ENCODE results near the gene CENPM.

DNA sequence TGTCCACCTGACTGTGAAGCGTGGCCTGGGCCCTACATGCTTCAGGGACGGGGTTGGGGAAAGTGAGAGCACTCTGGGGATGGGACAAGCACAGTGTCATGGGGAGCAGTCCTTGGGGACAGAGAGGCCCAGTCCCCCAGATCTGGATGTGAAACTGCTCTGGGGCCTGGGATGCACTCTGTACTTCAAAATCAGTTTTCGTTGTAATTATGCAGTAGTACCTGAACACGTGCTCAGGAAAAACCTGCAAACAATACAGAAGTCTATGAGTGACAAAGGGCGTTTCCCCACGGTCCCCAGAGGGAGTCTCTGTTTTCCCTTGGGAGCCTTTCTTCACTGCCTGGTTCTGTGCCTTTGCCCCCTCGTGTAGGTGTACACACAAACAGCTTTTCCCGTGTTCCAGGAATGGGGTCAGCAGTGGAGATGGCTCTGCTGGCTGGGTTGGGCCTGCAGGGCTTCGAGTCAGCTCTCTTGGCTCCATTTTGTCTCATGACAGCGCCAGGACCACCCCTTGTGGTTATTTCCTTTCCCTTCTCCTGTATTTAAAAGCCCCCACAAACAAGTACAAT lies 15.2 kb downstream of the CENPM start:
- TF ChIP-seq TAF1 (IDR thresholded peaks at IDR 0.05; ENCODE audit: borderline replicate concordance, low read depth, low read length), result no peak
- TF ChIP-seq YY1 (IDR thresholded peaks at IDR 0.05; ENCODE audit: low read depth, low read length), result no peak
- TF ChIP-seq, protein P1, sequence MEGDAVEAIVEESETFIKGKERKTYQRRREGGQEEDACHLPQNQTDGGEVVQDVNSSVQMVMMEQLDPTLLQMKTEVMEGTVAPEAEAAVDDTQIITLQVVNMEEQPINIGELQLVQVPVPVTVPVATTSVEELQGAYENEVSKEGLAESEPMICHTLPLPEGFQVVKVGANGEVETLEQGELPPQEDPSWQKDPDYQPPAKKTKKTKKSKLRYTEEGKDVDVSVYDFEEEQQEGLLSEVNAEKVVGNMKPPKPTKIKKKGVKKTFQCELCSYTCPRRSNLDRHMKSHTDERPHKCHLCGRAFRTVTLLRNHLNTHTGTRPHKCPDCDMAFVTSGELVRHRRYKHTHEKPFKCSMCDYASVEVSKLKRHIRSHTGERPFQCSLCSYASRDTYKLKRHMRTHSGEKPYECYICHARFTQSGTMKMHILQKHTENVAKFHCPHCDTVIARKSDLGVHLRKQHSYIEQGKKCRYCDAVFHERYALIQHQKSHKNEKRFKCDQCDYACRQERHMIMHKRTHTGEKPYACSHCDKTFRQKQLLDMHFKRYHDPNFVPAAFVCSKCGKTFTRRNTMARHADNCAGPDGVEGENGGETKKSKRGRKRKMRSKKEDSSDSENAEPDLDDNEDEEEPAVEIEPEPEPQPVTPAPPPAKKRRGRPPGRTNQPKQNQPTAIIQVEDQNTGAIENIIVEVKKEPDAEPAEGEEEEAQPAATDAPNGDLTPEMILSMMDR (IDR thresholded peaks at IDR 0.05 in 2 of 3, conservative IDR thresholded peaks at IDR 0.05 in 1 of 3; ENCODE audit: control insufficient read depth in 2 of 3, extremely low read depth in 1 of 3, insufficient read depth in 1 of 3, low read depth in 3 of 3, low read length in 3 of 3), result no peak
- TF ChIP-seq CBX5 (IDR thresholded peaks at IDR 0.05; ENCODE audit: low read depth), result no peak
- TF ChIP-seq, protein P2, sequence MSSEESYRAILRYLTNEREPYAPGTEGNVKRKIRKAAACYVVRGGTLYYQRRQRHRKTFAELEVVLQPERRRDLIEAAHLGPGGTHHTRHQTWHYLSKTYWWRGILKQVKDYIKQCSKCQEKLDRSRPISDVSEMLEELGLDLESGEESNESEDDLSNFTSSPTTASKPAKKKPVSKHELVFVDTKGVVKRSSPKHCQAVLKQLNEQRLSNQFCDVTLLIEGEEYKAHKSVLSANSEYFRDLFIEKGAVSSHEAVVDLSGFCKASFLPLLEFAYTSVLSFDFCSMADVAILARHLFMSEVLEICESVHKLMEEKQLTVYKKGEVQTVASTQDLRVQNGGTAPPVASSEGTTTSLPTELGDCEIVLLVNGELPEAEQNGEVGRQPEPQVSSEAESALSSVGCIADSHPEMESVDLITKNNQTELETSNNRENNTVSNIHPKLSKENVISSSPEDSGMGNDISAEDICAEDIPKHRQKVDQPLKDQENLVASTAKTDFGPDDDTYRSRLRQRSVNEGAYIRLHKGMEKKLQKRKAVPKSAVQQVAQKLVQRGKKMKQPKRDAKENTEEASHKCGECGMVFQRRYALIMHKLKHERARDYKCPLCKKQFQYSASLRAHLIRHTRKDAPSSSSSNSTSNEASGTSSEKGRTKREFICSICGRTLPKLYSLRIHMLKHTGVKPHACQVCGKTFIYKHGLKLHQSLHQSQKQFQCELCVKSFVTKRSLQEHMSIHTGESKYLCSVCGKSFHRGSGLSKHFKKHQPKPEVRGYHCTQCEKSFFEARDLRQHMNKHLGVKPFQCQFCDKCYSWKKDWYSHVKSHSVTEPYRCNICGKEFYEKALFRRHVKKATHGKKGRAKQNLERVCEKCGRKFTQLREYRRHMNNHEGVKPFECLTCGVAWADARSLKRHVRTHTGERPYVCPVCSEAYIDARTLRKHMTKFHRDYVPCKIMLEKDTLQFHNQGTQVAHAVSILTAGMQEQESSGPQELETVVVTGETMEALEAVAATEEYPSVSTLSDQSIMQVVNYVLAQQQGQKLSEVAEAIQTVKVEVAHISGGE (CRISPR knock-in tag; IDR thresholded peaks at IDR 0.05), result no peak
- peak; percentile 86 to 92 for TF ChIP-seq IKZF2 (IDR thresholded peaks at IDR 0.05)
- TF ChIP-seq TBL1XR1 (IDR thresholded peaks at IDR 0.05; ENCODE audit: low read depth, low read length), result no peak
- no peak for TF ChIP-seq HDAC2 (IDR thresholded peaks at IDR 0.05)
- TF ChIP-seq POLR2A (IDR thresholded peaks at IDR 0.05; ENCODE audit: low read depth, low read length), result peak; percentile 1; the same call in 1 of the 2 replicates
- TF ChIP-seq EZH2 (IDR thresholded peaks at IDR 0.05; ENCODE audit: borderline replicate concordance, control insufficient read depth, low read depth, low read length), result no peak
- TF ChIP-seq NFYB (IDR thresholded peaks at IDR 0.05; ENCODE audit: insufficient read depth, low read depth, low read length), result no peak

Data from GM12878 (cell line).